ENCODE measurements around the gene DR1. TPM values are rescaled to one million over a fixed set of nuclear protein-coding genes. Genes with fewer than 3 reads are reported as not detected.

DR1 gene
- total and polyA plus RNA-seq, 2 of the 13 experiments (the other 11 are each of a cell fraction or from before 2014, with no cell fraction given), result 17.8 to 42.3 TPM

GRCh38 chr1:93345633-93346420 lies at the start of gene DR1 (continued):
- 0 out of 2 replicates have a peak, but pooled peaks have one; percentile 36 for TF ChIP-seq ZBTB1 (CRISPR knock-in tag; IDR thresholded peaks at IDR 0.05; ENCODE audit: borderline replicate concordance)
- TF ChIP-seq THAP11 (CRISPR knock-in tag; IDR thresholded peaks at IDR 0.05), result peak; percentile 93
- TF ChIP-seq REXO4 (CRISPR knock-in tag; IDR thresholded peaks at IDR 0.05; ENCODE audit: borderline replicate concordance), result 0 out of 2 replicates have a peak, but pooled peaks have one; percentile 36
- TF ChIP-seq ZBTB7A (CRISPR knock-in tag; IDR thresholded peaks at IDR 0.05), result peak; percentile 80; the same call in 1 of the 2 replicates
- peak; percentile 92; the same call in 1 of the 2 replicates for TF ChIP-seq CBX5 (CRISPR knock-in tag; IDR thresholded peaks at IDR 0.05; ENCODE audit: borderline replicate concordance)
- TF ChIP-seq AKAP8 (CRISPR knock-in tag; IDR thresholded peaks at IDR 0.05), result 0 out of 2 replicates have a peak, but pooled peaks have one; percentile 24
- TF ChIP-seq TRAFD1 (CRISPR knock-in tag; IDR thresholded peaks at IDR 0.05; ENCODE audit: borderline replicate concordance), result peak; percentile 34; the same call in 1 of the 2 replicates
- peak; percentile 92 for TF ChIP-seq ZNF589 (CRISPR knock-in tag; conservative IDR thresholded peaks at IDR 0.05)
- peak; percentile 80 for TF ChIP-seq ZNF18 (CRISPR knock-in tag; IDR thresholded peaks at IDR 0.05; ENCODE audit: insufficient replicate concordance)
- TF ChIP-seq EP300 (IDR thresholded peaks at IDR 0.05; ENCODE audit: low read depth in 2 of 2, low read length in 2 of 2), result peak in 1 of 2 experiments; percentile 70; a peak in 2 of 4 replicates
- peak; percentile 82 for TF ChIP-seq EP300 (CRISPR knock-in tag; IDR thresholded peaks at IDR 0.05; ENCODE audit: borderline replicate concordance)
- peak; percentile 97 for TF ChIP-seq AHR (CRISPR knock-in tag; IDR thresholded peaks at IDR 0.05)
- no peak for TF ChIP-seq TEAD2 (CRISPR knock-in tag; IDR thresholded peaks at IDR 0.05)
- TF ChIP-seq BCL3 (CRISPR knock-in tag; IDR thresholded peaks at IDR 0.05), result peak; percentile 70
- TF ChIP-seq POLR2G (IDR thresholded peaks at IDR 0.05; ENCODE audit: low read depth, low read length), result peak; percentile 98
- peak; percentile 95 for TF ChIP-seq POGK (CRISPR knock-in tag; conservative IDR thresholded peaks at IDR 0.05)
- TF ChIP-seq EHMT2 (IDR thresholded peaks at IDR 0.05; ENCODE audit: borderline replicate concordance, low read depth, low read length), result no peak
- TF ChIP-seq RARG (CRISPR knock-in tag; IDR thresholded peaks at IDR 0.05; ENCODE audit: low read depth), result no peak
- TF ChIP-seq NR2F1 (CRISPR knock-in tag; IDR thresholded peaks at IDR 0.05), result no peak
- peak; percentile 84 for TF ChIP-seq DRAP1 (CRISPR knock-in tag; IDR thresholded peaks at IDR 0.05)
- TF ChIP-seq RBFOX2 (IDR thresholded peaks at IDR 0.05; ENCODE audit: low read depth, low read length), result peak; percentile 93

Measured in HepG2 (cell line).